Suprapubic skin (tissue), 4 donors: Measurements from ENCODE around the gene SCP2. TPM values are rescaled to one million over a fixed set of nuclear protein-coding genes. Genes with fewer than 3 reads are reported as not detected.

Experiments
- DNase-seq, 2 donors: peaks; one replicate each; pipeline ENCODE4 v3.0.0-alpha.2; 2019; ENCODE audit warnings: low spot score in 2 of 2
- H3K27ac ChIP-seq: fragments of 200-600 bp; sonication (generic); one replicate; pipeline ENCODE4 v1.5.1; 2019
- H3K27me3 ChIP-seq: fragments of 200-600 bp; sonication (generic); one replicate; pipeline ENCODE4 v1.5.1; 2019
- H3K36me3 ChIP-seq: fragments of 200-600 bp; sonication (generic); one replicate; pipeline ENCODE4 v1.5.1; 2019
- H3K4me1 ChIP-seq: fragments of 200-600 bp; sonication (generic); one replicate; pipeline ENCODE4 v1.5.1; 2019
- H3K4me3 ChIP-seq: fragments of 200-600 bp; sonication (generic); one replicate; pipeline ENCODE4 v1.5.1; 2019; ENCODE audit warnings: mild to moderate bottlenecking
- H3K9me3 ChIP-seq: fragments of 200-600 bp; sonication (generic); one replicate; pipeline ENCODE4 v1.5.1; 2019
- EP300 ChIP-seq: sonication (generic); formaldehyde crosslinking; IDR thresholded peaks from one replicate; pipeline ENCODE4 v1.6.1; 2017; ENCODE audit warnings: antibody characterized with exemption
- POLR2A ChIP-seq, 2 donors: fragments of 450-650 bp; IDR thresholded peaks; one replicate each; pipeline ENCODE4 v1.6.1; 2017; ENCODE audit warnings: antibody characterized with exemption in 2 of 2, mild to moderate bottlenecking in 2 of 2, moderate library complexity in 2 of 2
- POLR2AphosphoS5 ChIP-seq, 3 donors: sonication (generic); formaldehyde crosslinking; IDR thresholded peaks; one replicate each; pipeline ENCODE4 v1.6.1; 2017; ENCODE audit warnings: antibody characterized with exemption in 3 of 3
- WGBS: methylation state at CpG from one replicate; pipeline ENCODE4 v1.1.5; 2018; 5-methylcytosine and 5-hydroxymethylcytosine counted together
- total RNA-seq, 4 donors: library from RNA; depleted of rRNA; stranded (reverse); fragments of >200 nt; gene quantifications; one replicate each; pipeline ENCODE4 v1.1.0, GENCODE V29; 2016
- TF ChIP-seq, protein P1 (sequence below), 2 donors: fragments of 200-600 bp in 1 of 2; fragments of 450-650 bp in 1 of 2; sonication (generic) in 1 of 2; IDR thresholded peaks; one replicate each; pipeline ENCODE4 v1.5.1; 2016 to 2019; ENCODE audit warnings: antibody characterized with exemption in 2 of 2, mild to moderate bottlenecking in 1 of 2, moderate library complexity in 1 of 2

Gene SCP2, protein sequence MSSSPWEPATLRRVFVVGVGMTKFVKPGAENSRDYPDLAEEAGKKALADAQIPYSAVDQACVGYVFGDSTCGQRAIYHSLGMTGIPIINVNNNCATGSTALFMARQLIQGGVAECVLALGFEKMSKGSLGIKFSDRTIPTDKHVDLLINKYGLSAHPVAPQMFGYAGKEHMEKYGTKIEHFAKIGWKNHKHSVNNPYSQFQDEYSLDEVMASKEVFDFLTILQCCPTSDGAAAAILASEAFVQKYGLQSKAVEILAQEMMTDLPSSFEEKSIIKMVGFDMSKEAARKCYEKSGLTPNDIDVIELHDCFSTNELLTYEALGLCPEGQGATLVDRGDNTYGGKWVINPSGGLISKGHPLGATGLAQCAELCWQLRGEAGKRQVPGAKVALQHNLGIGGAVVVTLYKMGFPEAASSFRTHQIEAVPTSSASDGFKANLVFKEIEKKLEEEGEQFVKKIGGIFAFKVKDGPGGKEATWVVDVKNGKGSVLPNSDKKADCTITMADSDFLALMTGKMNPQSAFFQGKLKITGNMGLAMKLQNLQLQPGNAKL
- 100 to 1,000 TPM in 3 of 4 donors, 10 to 100 TPM in 1; 64.5 to 122 (median 113) TPM for total RNA-seq

- DNase-seq: peak; percentile 88 to 93
Measured at GRCh38 chr1:52927212-52928014, at the start of gene SCP2. SCP2 (plus strand) TSS chr1:52927276; CDS start chr1:52927397, 121 bp downstream.

GRCh38 chr1:52877554-52877953 lies 49.5 kb upstream of the SCP2 start:
- H3K4me3 ChIP-seq: no peak overlapping the region
- WGBS: 94% methylated on average over 3 of the region's 3 CpGs
- no peaks in the 10 kb centered on the region for H3K4me1 ChIP-seq
- H3K9me3 ChIP-seq: no peaks in the 10 kb centered on the region
- H3K27ac ChIP-seq: no peak overlapping the region
- no peak for TF ChIP-seq EP300
- TF ChIP-seq, protein P1, sequence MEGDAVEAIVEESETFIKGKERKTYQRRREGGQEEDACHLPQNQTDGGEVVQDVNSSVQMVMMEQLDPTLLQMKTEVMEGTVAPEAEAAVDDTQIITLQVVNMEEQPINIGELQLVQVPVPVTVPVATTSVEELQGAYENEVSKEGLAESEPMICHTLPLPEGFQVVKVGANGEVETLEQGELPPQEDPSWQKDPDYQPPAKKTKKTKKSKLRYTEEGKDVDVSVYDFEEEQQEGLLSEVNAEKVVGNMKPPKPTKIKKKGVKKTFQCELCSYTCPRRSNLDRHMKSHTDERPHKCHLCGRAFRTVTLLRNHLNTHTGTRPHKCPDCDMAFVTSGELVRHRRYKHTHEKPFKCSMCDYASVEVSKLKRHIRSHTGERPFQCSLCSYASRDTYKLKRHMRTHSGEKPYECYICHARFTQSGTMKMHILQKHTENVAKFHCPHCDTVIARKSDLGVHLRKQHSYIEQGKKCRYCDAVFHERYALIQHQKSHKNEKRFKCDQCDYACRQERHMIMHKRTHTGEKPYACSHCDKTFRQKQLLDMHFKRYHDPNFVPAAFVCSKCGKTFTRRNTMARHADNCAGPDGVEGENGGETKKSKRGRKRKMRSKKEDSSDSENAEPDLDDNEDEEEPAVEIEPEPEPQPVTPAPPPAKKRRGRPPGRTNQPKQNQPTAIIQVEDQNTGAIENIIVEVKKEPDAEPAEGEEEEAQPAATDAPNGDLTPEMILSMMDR (IDR thresholded peaks at IDR 0.05): no peak
- TF ChIP-seq POLR2AphosphoS5 (IDR thresholded peaks at IDR 0.05): no peak
- TF ChIP-seq POLR2A (IDR thresholded peaks at IDR 0.05): no peak
- no peaks in the 10 kb centered on the region for H3K36me3 ChIP-seq
- H3K27me3 ChIP-seq: no peaks in the 10 kb centered on the region
- DNase-seq: no peak

More at GRCh38 chr1:52927212-52928014, at the start of gene SCP2:
- Histone ChIP-seq H3K27ac (peak within 1 kb of the TSS; percentile 70), H3K27me3 (no peaks in the 10 kb centered on the region), H3K9me3 (no peaks in the 10 kb centered on the region), H3K4me1 (peaks cover 16% of the 10 kb centered on the region), H3K36me3 (no peaks in the 10 kb centered on the region), H3K4me3 (peak within 1 kb of the TSS; percentile 77)
- TF ChIP-seq, protein P1 (IDR thresholded peaks at IDR 0.05): no peak
- TF ChIP-seq POLR2A (IDR thresholded peaks at IDR 0.05) (peak in 1 of 2 donors; percentile 18), EP300 (no peak), POLR2AphosphoS5 (IDR thresholded peaks at IDR 0.05) (no peak)
- 0% methylated on average over 23 of the region's 65 CpGs for WGBS

GRCh38 chr1:52880206-52880605 lies 46.9 kb upstream of the SCP2 start:
- H3K9me3 ChIP-seq: no peaks in the 10 kb centered on the region
- H3K27ac ChIP-seq: no peak overlapping the region
- H3K36me3 ChIP-seq: no peaks in the 10 kb centered on the region
- TF ChIP-seq EP300: no peak
- TF ChIP-seq POLR2AphosphoS5 (IDR thresholded peaks at IDR 0.05): no peak
- TF ChIP-seq, protein P1 (IDR thresholded peaks at IDR 0.05): no peak
- no peak for TF ChIP-seq POLR2A (IDR thresholded peaks at IDR 0.05)
- no peak overlapping the region for H3K4me3 ChIP-seq
- no peaks in the 10 kb centered on the region for H3K4me1 ChIP-seq
- no peaks in the 10 kb centered on the region for H3K27me3 ChIP-seq
- no peak for DNase-seq
- 94% methylated on average over 2 of the region's 2 CpGs for WGBS

DNA sequence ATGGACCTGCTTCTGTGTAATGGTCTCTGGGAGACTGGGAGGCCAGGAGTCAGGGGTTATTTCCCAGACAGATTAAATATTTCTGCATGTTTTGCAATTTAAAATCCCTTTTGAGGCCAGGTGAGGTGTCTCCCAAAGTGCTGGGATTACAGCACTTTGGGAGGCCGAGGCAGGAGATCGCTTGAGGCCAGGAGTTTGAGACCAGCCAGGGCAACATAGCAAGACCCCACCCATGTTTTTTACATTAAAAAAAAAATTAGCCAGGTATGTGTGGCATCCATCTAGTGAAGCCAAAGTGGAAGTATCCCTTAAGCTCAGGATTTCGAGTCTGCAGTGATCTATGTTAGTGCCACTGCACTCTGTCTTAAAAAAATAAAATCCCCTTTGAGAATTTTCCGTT lies 39.6 kb upstream of the SCP2 start:
- Histone ChIP-seq H3K4me3 (no peak overlapping the region), H3K9me3 (no peaks in the 10 kb centered on the region), H3K27me3 (no peaks in the 10 kb centered on the region), H3K27ac (no peak overlapping the region), H3K4me1 (no peaks in the 10 kb centered on the region), H3K36me3 (no peaks in the 10 kb centered on the region)
- WGBS: 86% methylated on average over 4 of the region's 4 CpGs
- no peak for TF ChIP-seq POLR2AphosphoS5 (IDR thresholded peaks at IDR 0.05)
- TF ChIP-seq EP300: no peak
- no peak for TF ChIP-seq POLR2A (IDR thresholded peaks at IDR 0.05)
- TF ChIP-seq, protein P1 (IDR thresholded peaks at IDR 0.05): no peak
- no peak for DNase-seq
